HEK293T (cell line): ENCODE measurements around the gene IER5L.

ENCODE experiments used
- BHLHE40 ChIP-seq: fragments of 450-650 bp; IDR thresholded peaks from 2 replicates; pipeline ENCODE4 v1.6.1; 2016; ENCODE audit warnings: mild to moderate bottlenecking, moderate library complexity, borderline replicate concordance
- SUZ12 ChIP-seq: fragments of 450-650 bp; IDR thresholded peaks from 2 replicates; pipeline ENCODE4 v1.6.1; 2016; ENCODE audit warnings: mild to moderate bottlenecking
- ZNF384 ChIP-seq: fragments of 450-650 bp; IDR thresholded peaks from 2 replicates; pipeline ENCODE4 v1.6.1; 2016

GRCh38 chr9:129160712-129161533 lies 17.1 kb downstream of the IER5L start:
- no peak for TF ChIP-seq BHLHE40
- no peak for TF ChIP-seq SUZ12
- no peak for TF ChIP-seq ZNF384
